Measurements from ENCODE around the gene EDAR. TPM values are rescaled to one million over a fixed set of nuclear protein-coding genes. Genes with fewer than 3 reads are reported as not detected.
A peak's percentile ranks its signal among the peaks of the same experiment; 100 is the strongest.

The EDAR gene
- total RNA-seq: not detected
- under 1 TPM in 1 of 3 donors, not detected in 2; 0.01 TPM for polyA plus RNA-seq
- long read RNA-seq, donor 1: 0 reads
- long read RNA-seq, donor 2: 0 reads

- no peaks in the 10 kb centered on the region for H3K4me1 ChIP-seq
- no peaks in the 10 kb centered on the region for H3K9me3 ChIP-seq
- peak; percentile 41 for TF ChIP-seq CTCF (IDR thresholded peaks at IDR 0.05)
- H3K27ac ChIP-seq: no peak within 1 kb of the TSS
- no peak for DNase-seq
- 27 to 31% (median 28%) methylated on average over 20 of the region's 20 CpGs for WGBS, 3 donors
- H3K4me3 ChIP-seq: no peak within 1 kb of the TSS
- ATAC-seq: peak; percentile 70 to 79 (median 75)
- peaks cover 0 to 16% (median 0%) of the 10 kb centered on the region in 3 donors for H3K27me3 ChIP-seq (ENCODE audit: insufficient read depth in 3 of 3, low read length in 2 of 3)
- intact Hi-C loops (cut with DNase I): no loop called here
- no peaks in the 10 kb centered on the region for H3K36me3 ChIP-seq (ENCODE audit: insufficient read depth in 1 of 2, low read depth in 1 of 2)
Measured at GRCh38 chr2:108988796-108989713, at the start of gene EDAR. Gene EDAR (minus strand): TSS chr2:108989220. CDS start chr2:108931014, 58,206 bp downstream.

GRCh38 chr2:109033171-109033570, 44.2 kb upstream of the EDAR start:
- 97 to 98% (median 98%) methylated on average over 6 of the region's 6 CpGs for WGBS, 3 donors
- no peak overlapping the region for H3K27ac ChIP-seq

GRCh38 chr2:109032229-109032820, 43.3 kb upstream of the EDAR start:
- no peak for TF ChIP-seq CTCF (IDR thresholded peaks at IDR 0.05)

More at GRCh38 chr2:109033171-109033570, 44.2 kb upstream of the EDAR start:
- DNase-seq (no peak), ATAC-seq (no peak)
- Histone ChIP-seq H3K4me3 (no peak overlapping the region), H3K27me3 (ENCODE audit: insufficient read depth in 3 of 3, low read length in 2 of 3) (peaks cover 0 to 3% (median 0%) of the 10 kb centered on the region in 3 donors), H3K4me1 (no peaks in the 10 kb centered on the region), H3K36me3 (ENCODE audit: insufficient read depth in 1 of 2, low read depth in 1 of 2) (no peaks in the 10 kb centered on the region), H3K9me3 (no peaks in the 10 kb centered on the region)
- no peak for TF ChIP-seq CTCF (IDR thresholded peaks at IDR 0.05)
- intact Hi-C loops (cut with DNase I): no loop called here

GRCh38 chr2:109031476-109032228, 42.6 kb upstream of the EDAR start:
- no peak overlapping the region for H3K27ac ChIP-seq
- no peak for TF ChIP-seq CTCF (IDR thresholded peaks at IDR 0.05)
- H3K27me3 ChIP-seq (ENCODE audit: insufficient read depth in 3 of 3, low read length in 2 of 3): peaks cover 0 to 3% (median 0%) of the 10 kb centered on the region in 3 donors
- H3K4me1 ChIP-seq: no peaks in the 10 kb centered on the region
- peak; percentile 40 to 58 for DNase-seq
- intact Hi-C loops (cut with DNase I): no loop called here
- peak; percentile 65 to 82 (median 68) for ATAC-seq
- no peaks in the 10 kb centered on the region for H3K36me3 ChIP-seq (ENCODE audit: insufficient read depth in 1 of 2, low read depth in 1 of 2)
- H3K9me3 ChIP-seq: no peaks in the 10 kb centered on the region
- H3K4me3 ChIP-seq: peak overlapping the region; percentile 62
- WGBS, 3 donors: 5 to 7% (median 7%) methylated on average over 46 to 51 of the region's 51 CpGs

More at GRCh38 chr2:109032229-109032820, 43.3 kb upstream of the EDAR start:
- Histone ChIP-seq H3K4me1 (no peaks in the 10 kb centered on the region), H3K4me3 (peak overlapping the region; percentile 62), H3K27ac (no peak overlapping the region), H3K9me3 (no peaks in the 10 kb centered on the region), H3K36me3 (ENCODE audit: insufficient read depth in 1 of 2, low read depth in 1 of 2) (no peaks in the 10 kb centered on the region), H3K27me3 (ENCODE audit: insufficient read depth in 3 of 3, low read length in 2 of 3) (peaks cover 0 to 3% (median 0%) of the 10 kb centered on the region in 3 donors)
- no peak for DNase-seq
- 74 to 85% (median 81%) methylated on average over 9 of the region's 9 CpGs for WGBS, 3 donors
- intact Hi-C loops (cut with DNase I): no loop called here
- ATAC-seq: no peak
